GM19043 (cell line): Measurements from ENCODE around the gene DCAF4.

Experiments used
- ATAC-seq: cut with Tn5 transposase; IDR thresholded peaks from one replicate; pipeline ENCODE4 v1.9.1; 2021; ENCODE audit warnings: low read depth; ENCODE audit not compliant: unreplicated experiment

DCAF4 gene

GRCh38 chr14:72894323-72894622 is 32.0 kb upstream of the DCAF4 start:
- no peak for ATAC-seq

DNA sequence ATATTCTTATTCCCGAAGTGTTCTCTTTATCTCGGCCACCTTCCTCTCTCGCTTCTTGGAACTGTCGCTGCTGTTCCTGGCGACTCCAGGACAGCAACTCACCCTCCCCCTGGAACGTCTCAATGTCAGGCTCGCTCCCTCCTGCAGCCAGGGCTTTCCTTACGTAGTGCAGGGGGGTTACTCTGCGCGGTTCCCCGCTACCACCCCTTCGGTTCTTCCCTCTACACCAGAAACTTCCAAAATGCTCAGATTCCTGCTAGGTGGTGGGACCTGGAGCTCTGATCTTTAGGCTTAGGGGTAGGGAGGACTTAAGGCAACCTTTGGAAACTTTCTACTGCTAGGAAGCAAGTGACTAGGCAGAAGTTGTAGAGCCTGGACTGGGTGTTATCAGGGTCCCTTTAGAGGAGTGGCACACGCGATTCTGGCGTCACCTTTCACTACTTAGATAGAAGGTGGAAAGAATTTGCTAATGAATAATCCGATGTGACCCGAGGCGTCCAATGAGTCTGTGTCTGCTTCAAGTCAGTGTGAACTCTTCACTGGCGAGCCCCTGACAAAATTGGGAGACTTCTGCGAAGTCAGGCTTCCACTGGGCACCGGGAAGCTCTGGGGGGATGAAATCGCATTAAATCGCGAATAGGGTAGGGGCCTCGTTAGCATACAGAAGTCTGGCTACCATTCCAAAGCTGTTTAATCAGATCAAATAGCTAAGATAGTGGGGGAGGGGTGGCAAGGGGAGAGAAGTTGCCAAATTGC is 31.5 kb upstream of the DCAF4 start:
- ATAC-seq: no peak

DNA sequence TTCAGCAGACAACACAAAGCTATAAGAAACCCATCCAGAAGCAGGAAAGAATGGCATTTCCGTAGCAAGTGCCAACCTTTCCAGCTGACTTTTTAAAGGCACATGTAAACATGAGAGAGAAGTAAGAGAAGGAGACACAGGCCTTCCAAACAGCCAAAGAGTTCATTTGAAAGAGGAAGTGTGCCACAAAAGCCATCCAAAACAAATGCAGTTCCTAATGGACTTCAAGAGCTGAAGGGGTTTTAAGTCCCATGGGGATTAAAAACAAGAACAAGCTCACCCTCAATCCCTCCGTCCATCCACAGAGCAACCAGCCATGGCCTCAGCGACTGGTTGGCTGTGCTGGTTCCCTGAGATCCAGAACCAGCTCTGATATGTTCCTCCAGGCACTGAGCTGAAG is 27.8 kb upstream of the DCAF4 start:
- ATAC-seq: no peak

GRCh38 chr14:72901361-72901760 is 24.9 kb upstream of the DCAF4 start:
- ATAC-seq: no peak

DNA sequence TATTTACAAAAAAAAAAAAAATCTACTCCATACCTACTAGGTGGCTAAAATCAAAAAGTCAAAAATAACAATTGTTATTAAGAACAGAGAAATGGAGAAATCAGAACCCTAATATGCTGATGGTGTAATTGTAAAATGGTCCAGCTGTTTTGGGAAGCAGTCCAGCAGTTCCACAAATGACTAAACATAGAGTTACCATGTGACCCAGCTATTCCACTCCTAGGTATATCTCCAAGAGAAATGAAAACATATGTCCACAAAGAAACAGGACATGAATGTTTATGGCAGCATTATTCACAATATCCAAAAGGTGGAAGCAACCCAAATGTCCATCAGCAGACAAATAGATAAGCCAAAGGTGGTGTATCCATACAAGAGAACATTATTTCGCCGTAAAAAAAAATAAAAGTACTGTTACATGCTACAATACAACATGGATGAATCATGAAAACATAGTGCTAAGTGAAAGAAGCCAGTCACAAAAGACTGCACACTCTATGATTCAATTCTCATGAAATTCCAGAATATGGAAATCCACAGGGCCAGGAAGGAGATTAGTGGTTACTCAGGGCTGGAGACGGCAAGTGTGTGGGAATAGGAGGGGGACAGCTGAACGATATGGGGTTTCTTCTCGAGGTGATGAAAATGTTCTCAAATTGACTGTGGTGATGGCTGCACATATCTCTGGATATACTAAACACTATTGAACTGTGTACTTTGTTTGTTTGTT is 23.3 kb upstream of the DCAF4 start:
- ATAC-seq: no peak

DNA sequence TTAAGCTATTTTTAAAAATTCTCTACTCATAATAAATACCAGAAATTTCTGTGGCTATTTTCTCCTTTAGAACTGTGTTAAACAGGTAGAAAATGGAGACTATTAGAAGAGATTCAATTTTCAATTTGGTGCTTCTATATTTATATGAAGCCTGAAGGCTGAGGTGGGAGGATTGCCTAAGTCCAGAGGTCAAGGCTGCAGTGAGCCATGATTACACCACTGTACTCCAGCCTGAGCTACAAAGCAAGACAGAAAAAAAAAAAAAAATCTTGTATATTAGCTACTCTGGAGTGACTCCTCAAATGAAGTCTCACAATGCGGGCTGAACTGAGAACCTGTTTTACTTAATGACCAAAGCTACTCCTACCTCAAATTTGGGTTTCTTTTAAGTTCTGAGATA is 22.5 kb upstream of the DCAF4 start:
- no peak for ATAC-seq

GRCh38 chr14:72904218-72904617 is 22.0 kb upstream of the DCAF4 start:
- no peak for ATAC-seq

DNA sequence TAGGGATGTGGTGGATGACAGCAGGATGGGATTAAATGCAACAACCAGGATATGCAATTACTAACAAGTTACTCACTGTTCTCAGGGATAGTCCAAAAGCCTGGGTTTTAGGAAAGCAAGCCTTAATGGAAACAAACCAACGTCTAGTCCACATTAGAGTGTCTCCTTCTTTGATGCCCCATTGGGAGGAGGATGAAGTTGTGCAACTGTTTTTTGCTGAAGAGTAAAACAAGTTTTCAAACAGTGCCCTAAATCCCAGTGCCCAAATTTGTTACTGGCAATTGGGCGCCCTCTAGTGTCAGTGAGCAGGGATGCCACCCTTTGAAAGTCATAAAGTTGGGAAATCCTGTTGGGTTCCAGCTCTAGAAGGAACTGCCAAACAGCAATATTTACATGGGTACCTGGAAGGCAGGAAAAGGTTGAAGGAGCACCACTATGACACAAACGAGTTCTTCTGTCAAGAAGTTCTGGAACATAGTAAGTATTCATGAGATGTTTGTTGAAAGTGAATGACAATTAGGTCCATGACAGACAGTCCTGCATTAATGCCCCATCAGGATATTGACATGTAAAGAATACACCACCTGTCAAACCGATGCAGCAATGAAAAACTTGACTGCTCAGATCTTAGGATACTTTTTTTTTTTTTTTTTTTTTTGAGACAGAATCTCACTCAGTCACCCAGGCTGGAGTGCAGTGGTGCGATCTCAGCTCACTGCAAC is 21.3 kb upstream of the DCAF4 start:
- ATAC-seq: no peak

GRCh38 chr14:72906316-72906715 is 19.9 kb upstream of the DCAF4 start:
- ATAC-seq: no peak

DNA sequence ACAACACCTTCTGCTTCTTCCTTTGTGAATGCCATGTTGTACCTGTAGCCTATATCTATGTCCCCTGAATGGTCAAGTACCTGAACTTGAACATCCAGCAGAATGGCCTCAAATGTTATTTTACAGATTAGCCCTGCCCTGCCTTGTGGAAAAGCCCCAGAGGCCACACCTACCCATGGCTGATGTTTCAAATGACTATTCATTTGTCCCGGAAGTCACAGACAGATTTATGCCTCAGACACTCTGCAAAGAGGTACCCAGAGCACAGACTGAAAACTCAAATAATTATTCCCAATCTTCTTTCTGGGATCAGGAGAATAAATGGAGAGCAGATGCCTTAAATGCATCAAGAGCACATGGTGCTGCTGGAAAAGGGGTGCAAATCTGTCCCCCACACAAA is 19.4 kb upstream of the DCAF4 start:
- ATAC-seq: no peak

GRCh38 chr14:72907886-72908285 is 18.4 kb upstream of the DCAF4 start:
- no peak for ATAC-seq

- ATAC-seq: no peak
These were observed 17.1 kb upstream of the DCAF4 start for GRCh38 chr14:72909163-72909562.

DNA sequence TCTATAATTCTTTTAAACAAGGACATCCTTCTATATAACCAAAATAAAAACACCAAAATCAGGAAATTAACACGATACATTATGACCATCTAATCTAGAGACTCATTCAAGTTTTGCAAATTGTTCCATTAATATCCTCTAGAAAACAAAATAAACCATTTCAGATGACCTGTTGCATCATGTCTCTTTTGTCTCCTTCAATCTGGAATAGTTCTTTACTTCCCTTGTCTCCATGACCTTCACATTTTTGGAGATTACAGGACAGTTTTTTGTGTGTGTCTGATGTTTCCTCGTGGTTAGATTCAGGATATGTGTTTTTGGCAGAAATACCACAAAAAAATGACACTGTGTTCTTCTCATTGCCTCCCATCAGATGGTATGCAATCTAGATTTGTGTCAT is 12.5 kb upstream of the DCAF4 start:
- no peak for ATAC-seq

DNA sequence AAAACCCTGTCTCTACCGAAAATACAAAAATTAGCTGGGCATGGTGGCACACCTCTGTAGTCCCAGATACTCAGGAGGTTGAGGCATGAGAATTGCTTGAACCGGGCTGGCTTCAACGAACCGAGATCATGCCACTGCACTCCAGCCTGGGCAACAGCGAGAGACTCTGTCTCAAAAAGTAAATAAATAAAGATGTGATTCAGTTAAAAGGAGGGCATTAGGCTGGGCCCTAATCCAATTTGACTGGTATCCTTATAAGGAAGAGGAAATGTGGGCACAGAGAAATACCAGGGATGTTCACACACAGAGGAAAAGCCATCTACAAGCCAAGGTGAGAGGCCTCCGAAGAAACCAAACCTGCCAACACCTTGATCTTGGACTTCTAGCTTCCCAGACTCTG is 10.1 kb upstream of the DCAF4 start:
- ATAC-seq: no peak

- no peak for ATAC-seq
These were observed 9.0 kb upstream of the DCAF4 start for GRCh38 chr14:72917094-72917802.

- no peak for ATAC-seq
These were observed 6.3 kb upstream of the DCAF4 start for GRCh38 chr14:72920008-72920407.

GRCh38 chr14:72921396-72921795 is 4.9 kb upstream of the DCAF4 start:
- ATAC-seq: no peak

DNA sequence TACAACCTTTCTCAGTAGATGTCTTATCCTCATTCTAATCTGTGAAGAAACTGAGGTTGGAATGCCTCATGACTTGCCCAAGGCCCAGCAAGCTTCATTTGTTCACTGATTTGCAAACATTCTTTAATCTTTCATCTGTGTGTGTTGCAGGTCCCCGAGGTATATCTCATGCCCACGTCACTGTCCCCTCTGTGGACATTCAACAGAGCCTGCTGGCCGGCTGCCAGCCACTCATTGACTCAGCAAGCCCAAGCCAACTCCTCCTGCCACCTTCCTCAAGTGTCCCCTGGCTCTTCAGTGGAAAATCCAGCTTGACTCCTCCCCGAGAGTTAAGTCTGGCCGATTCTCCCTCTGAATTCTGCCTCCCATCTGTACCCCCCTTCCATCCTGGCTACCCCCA is 1.9 kb upstream of the DCAF4 start:
- ATAC-seq: no peak

GRCh38 chr14:72925171-72925759 is 999 bp upstream of the DCAF4 start:
- ATAC-seq: no peak

DNA sequence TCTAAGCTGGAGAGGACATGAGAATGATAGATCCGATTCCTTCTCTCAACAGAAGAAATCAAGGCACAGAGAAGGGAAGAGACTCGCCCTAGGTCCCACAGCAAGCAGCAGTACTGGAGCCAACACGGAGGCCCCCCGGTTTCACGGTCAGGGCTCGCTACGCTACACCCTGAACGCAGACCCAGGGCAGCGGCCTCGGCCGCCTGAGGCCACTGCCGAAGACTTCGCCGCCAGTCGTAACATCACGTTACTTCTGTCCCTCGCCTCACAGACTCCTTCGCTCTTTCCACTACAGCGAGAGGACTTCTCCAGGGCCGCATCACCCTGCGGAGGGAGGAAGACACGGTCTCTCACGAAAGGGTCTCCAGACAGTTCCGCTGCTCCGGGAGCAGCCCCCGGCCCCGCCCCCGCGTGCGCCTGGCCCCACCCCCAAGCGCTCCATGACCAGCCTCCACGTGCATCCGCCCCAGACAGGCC is 411 bp upstream of the DCAF4 start:
- peak; percentile 16 for ATAC-seq

DNA sequence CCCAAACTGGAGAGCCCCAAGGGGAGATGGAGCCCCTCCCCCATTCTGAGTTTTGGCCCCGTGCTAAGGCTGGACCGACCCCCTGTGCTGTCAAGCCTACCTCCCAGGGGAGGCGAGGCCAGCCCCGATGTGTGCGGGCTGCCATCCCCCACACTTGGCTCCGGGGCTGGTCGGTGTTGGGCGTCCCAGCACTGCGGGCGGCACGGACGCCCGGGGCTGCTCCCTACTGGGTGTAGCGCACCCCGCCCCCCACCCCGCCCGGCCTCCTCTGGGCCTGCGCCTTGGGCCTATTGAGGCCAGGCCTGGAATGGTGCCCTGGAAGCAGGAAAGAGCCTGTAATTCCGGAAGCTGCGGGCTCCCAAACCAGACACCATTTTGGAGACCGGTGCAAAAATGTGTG is 2.6 kb downstream of the DCAF4 start:
- ATAC-seq: no peak
